ENCODE measurements around the gene GOLPH3L. TPM values are rescaled to one million over a fixed set of nuclear protein-coding genes. Genes with fewer than 3 reads are reported as not detected.

Gene GOLPH3L
- total and polyA plus RNA-seq, 2 of the 13 experiments (the other 11 are each of a cell fraction or from before 2014, with no cell fraction given), result 8.2 to 12.8 TPM

DNA sequence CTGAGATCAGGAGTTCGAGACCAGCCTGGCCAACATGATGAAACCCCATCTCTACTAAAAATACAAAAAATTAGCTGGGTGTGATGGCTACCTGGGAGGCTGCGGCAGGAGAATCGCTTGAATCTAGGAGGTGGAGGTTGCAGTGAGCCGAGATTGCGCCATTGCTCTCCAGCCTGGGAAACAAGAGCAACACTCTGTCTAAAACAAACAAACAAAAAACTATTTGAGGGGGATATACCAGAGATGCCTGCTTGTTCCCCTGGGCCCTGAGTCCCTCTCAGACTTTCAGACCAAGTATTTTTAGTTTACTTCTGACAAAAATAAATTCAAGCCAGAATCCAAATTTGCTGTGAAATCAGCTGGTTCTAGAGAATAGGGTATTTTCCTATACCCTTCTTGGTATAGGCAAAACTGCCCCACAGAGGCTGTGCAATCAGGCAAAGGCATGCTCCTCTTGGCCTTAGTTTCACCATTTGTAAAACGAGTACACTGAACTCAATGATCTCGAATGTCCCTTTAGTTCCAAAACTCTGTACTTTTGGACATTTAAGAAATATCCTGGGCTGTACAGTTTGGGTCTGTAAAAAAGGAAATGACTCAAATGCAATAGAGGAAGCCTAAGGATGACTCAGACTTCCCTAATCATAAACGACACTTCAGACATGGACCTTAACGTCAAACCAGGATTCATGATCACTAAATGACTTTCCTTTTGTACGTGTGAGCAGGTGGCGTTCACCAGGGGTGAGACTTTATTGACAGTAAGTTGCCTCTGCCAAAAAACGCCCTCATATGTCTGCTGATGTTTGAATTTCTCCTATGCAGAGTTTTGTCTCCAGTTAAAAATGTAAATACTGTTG lies 83.7 kb downstream of the GOLPH3L start (continued):
- TF ChIP-seq, protein P1, sequence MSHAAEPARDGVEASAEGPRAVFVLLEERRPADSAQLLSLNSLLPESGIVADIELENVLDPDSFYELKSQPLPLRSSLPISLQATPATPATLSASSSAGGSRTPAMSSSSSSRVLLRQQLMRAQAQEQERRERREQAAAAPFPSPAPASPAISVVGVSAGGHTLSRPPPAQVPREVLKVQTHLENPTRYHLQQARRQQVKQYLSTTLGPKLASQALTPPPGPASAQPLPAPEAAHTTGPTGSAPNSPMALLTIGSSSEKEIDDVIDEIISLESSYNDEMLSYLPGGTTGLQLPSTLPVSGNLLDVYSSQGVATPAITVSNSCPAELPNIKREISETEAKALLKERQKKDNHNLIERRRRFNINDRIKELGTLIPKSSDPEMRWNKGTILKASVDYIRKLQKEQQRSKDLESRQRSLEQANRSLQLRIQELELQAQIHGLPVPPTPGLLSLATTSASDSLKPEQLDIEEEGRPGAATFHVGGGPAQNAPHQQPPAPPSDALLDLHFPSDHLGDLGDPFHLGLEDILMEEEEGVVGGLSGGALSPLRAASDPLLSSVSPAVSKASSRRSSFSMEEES (CRISPR knock-in tag; IDR thresholded peaks at IDR 0.05), result 0 out of 2 replicates have a peak, but pooled peaks have one; percentile 28
- no peak for TF ChIP-seq CBX2 (IDR thresholded peaks at IDR 0.05; ENCODE audit: low read depth, low read length)
- TF ChIP-seq CBX2 (CRISPR knock-in tag; IDR thresholded peaks at IDR 0.05; ENCODE audit: low read depth), result no peak
- peak; percentile 64; the same call in 1 of the 2 replicates for TF ChIP-seq JUND (CRISPR knock-in tag; IDR thresholded peaks at IDR 0.05)
- TF ChIP-seq ZBTB38 (CRISPR knock-in tag; IDR thresholded peaks at IDR 0.05), result peak; percentile 50; the same call in 1 of the 2 replicates
- TF ChIP-seq TAF1 (CRISPR knock-in tag; IDR thresholded peaks at IDR 0.05), result peak; percentile 26; the same call in 1 of the 2 replicates
- TF ChIP-seq, protein P2, sequence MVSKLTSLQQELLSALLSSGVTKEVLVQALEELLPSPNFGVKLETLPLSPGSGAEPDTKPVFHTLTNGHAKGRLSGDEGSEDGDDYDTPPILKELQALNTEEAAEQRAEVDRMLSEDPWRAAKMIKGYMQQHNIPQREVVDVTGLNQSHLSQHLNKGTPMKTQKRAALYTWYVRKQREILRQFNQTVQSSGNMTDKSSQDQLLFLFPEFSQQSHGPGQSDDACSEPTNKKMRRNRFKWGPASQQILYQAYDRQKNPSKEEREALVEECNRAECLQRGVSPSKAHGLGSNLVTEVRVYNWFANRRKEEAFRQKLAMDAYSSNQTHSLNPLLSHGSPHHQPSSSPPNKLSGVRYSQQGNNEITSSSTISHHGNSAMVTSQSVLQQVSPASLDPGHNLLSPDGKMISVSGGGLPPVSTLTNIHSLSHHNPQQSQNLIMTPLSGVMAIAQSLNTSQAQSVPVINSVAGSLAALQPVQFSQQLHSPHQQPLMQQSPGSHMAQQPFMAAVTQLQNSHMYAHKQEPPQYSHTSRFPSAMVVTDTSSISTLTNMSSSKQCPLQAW (CRISPR knock-in tag; IDR thresholded peaks at IDR 0.05), result no peak; the same call in 1 of the 2 replicates
- TF ChIP-seq, protein P3, sequence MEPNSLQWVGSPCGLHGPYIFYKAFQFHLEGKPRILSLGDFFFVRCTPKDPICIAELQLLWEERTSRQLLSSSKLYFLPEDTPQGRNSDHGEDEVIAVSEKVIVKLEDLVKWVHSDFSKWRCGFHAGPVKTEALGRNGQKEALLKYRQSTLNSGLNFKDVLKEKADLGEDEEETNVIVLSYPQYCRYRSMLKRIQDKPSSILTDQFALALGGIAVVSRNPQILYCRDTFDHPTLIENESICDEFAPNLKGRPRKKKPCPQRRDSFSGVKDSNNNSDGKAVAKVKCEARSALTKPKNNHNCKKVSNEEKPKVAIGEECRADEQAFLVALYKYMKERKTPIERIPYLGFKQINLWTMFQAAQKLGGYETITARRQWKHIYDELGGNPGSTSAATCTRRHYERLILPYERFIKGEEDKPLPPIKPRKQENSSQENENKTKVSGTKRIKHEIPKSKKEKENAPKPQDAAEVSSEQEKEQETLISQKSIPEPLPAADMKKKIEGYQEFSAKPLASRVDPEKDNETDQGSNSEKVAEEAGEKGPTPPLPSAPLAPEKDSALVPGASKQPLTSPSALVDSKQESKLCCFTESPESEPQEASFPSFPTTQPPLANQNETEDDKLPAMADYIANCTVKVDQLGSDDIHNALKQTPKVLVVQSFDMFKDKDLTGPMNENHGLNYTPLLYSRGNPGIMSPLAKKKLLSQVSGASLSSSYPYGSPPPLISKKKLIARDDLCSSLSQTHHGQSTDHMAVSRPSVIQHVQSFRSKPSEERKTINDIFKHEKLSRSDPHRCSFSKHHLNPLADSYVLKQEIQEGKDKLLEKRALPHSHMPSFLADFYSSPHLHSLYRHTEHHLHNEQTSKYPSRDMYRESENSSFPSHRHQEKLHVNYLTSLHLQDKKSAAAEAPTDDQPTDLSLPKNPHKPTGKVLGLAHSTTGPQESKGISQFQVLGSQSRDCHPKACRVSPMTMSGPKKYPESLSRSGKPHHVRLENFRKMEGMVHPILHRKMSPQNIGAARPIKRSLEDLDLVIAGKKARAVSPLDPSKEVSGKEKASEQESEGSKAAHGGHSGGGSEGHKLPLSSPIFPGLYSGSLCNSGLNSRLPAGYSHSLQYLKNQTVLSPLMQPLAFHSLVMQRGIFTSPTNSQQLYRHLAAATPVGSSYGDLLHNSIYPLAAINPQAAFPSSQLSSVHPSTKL (CRISPR knock-in tag; IDR thresholded peaks at IDR 0.05), result 0 out of 2 replicates have a peak, but pooled peaks have one; percentile 10
- TF ChIP-seq, protein P4, sequence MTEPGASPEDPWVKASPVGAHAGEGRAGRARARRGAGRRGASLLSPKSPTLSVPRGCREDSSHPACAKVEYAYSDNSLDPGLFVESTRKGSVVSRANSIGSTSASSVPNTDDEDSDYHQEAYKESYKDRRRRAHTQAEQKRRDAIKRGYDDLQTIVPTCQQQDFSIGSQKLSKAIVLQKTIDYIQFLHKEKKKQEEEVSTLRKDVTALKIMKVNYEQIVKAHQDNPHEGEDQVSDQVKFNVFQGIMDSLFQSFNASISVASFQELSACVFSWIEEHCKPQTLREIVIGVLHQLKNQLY (CRISPR knock-in tag; IDR thresholded peaks at IDR 0.05), result no peak
- no peak for TF ChIP-seq ZNF660 (CRISPR knock-in tag; IDR thresholded peaks at IDR 0.05; ENCODE audit: borderline replicate concordance, low read depth)
- no peak for TF ChIP-seq MTF2 (CRISPR knock-in tag; IDR thresholded peaks at IDR 0.05; ENCODE audit: borderline replicate concordance)
- no peak for TF ChIP-seq RAD51 (IDR thresholded peaks at IDR 0.05; ENCODE audit: borderline replicate concordance)
- TF ChIP-seq, protein P5, sequence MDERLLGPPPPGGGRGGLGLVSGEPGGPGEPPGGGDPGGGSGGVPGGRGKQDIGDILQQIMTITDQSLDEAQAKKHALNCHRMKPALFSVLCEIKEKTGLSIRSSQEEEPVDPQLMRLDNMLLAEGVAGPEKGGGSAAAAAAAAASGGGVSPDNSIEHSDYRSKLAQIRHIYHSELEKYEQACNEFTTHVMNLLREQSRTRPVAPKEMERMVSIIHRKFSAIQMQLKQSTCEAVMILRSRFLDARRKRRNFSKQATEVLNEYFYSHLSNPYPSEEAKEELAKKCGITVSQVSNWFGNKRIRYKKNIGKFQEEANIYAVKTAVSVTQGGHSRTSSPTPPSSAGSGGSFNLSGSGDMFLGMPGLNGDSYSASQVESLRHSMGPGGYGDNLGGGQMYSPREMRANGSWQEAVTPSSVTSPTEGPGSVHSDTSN (CRISPR knock-in tag; IDR thresholded peaks at IDR 0.05), result no peak
- TF ChIP-seq MBD4 (IDR thresholded peaks at IDR 0.05; ENCODE audit: borderline replicate concordance, low read length), result no peak
- no peak for TF ChIP-seq SMARCE1 (IDR thresholded peaks at IDR 0.05; ENCODE audit: borderline replicate concordance)
- no peak for TF ChIP-seq SOX6 (IDR thresholded peaks at IDR 0.05)
- TF ChIP-seq SOX6 (CRISPR knock-in tag; IDR thresholded peaks at IDR 0.05), result 0 out of 2 replicates have a peak, but pooled peaks have one; percentile 17
- no peak for TF ChIP-seq ZBTB20 (CRISPR knock-in tag; IDR thresholded peaks at IDR 0.05; ENCODE audit: borderline replicate concordance, low read depth)
- TF ChIP-seq NKX3-1 (CRISPR knock-in tag; IDR thresholded peaks at IDR 0.05), result no peak
- TF ChIP-seq STAT5B (CRISPR knock-in tag; IDR thresholded peaks at IDR 0.05), result no peak
- no peak for TF ChIP-seq ZNF572 (CRISPR knock-in tag; IDR thresholded peaks at IDR 0.05)
